Endothelial cell of umbilical vein (primary cell): Measurements from ENCODE around the gene CDX1. TPM values are rescaled to one million over a fixed set of nuclear protein-coding genes. Genes with fewer than 3 reads are reported as not detected.

Source experiments
- BruUV-seq: library from RNA; stranded (reverse); fragments of 400-500 nt; replicated peaks from 2 replicates; lab custom pipeline; 2021; lab: Mats Ljungman, UMichigan
- CTCF ChIA-PET: fragments of 300-600, 350-600 bp; sonication (Branson Sonifier 250); formaldehyde crosslinking; loops from one replicate; lab custom pipeline; 2021; ENCODE audit warnings: antibody characterized with exemption, inconsistent platforms; lab: Charles Lee
- POLR2A ChIA-PET: fragments of 300-600, 350-600 bp; sonication (Branson Sonifier 250); formaldehyde crosslinking; loops from one replicate; lab custom pipeline; 2021; ENCODE audit warnings: antibody characterized with exemption, inconsistent platforms; lab: Charles Lee
- DNase-seq: peaks from one replicate; pipeline ENCODE4 v3.0.0-alpha.2; 2011; ENCODE audit warnings: low read depth, low spot score
- FAIRE-seq: peaks from 2 replicates; lab custom pipeline; 2011; peaks lifted over from hg19 to GRCh38; lab: Jason Lieb, UNC
- H2AFZ ChIP-seq: 2 replicates; pipeline ENCODE4 v1.6.0; 2012; ENCODE audit warnings: low read depth, low read length, control low read depth, inconsistent platforms
- H3K27ac ChIP-seq: 2 replicates; pipeline ENCODE4 v1.5.1; 2011; ENCODE audit warnings: low read depth, mild to moderate bottlenecking, control low read depth, low read length, moderate library complexity; ENCODE audit not compliant: insufficient read depth
- H3K27me3 ChIP-seq, 2 experiments: 2 replicates each; pipeline versions ENCODE4 v1.6.0 to v1.6.1; 2011; ENCODE audit warnings: low read length in 2 of 2, mixed read lengths in 1 of 2; ENCODE audit not compliant: control insufficient read depth in 2 of 2, insufficient read depth in 2 of 2
- H3K36me3 ChIP-seq, 2 experiments: 2 replicates in 1 of 2; 3 replicates in 1 of 2; pipeline ENCODE4 v1.5.1; 2011; ENCODE audit warnings: low read length in 2 of 2, mild to moderate bottlenecking in 1 of 2, moderate library complexity in 1 of 2; ENCODE audit not compliant: control insufficient read depth in 2 of 2, insufficient read depth in 2 of 2; ENCODE audit errors: extremely low read depth in 1 of 2
- H3K4me1 ChIP-seq: 3 replicates; pipeline ENCODE4 v1.5.1; 2011; ENCODE audit warnings: mild to moderate bottlenecking, low read length; ENCODE audit not compliant: control insufficient read depth, insufficient read depth; ENCODE audit errors: extremely low read depth
- H3K4me2 ChIP-seq: 2 replicates; pipeline ENCODE4 v1.6.1; 2011; ENCODE audit warnings: low read length, control low read depth, mixed read lengths; ENCODE audit not compliant: insufficient read depth
- H3K4me3 ChIP-seq, 3 experiments: fragments of 200-600 bp in 1 of 3; sonication (generic), shearing (Covaris generic) in 1 of 3; replicated peaks in 1 of 3; 2 replicates each; pipeline ENCODE4 v1.5.1; 2011 to 2016; ENCODE audit warnings: control low read depth in 3 of 3, low read length in 3 of 3, mild to moderate bottlenecking in 2 of 3, inconsistent platforms in 1 of 3, low read depth in 1 of 3, moderate library complexity in 1 of 3; ENCODE audit not compliant: insufficient read depth in 1 of 3
- H3K79me2 ChIP-seq: 2 replicates; pipeline ENCODE4 v1.6.0; 2012; ENCODE audit warnings: low read length, inconsistent platforms; ENCODE audit not compliant: control insufficient read depth, insufficient read depth
- H3K9ac ChIP-seq: replicated peaks from 2 replicates; pipeline ENCODE3; 2011; ENCODE audit warnings: low read length, control low read depth; ENCODE audit not compliant: insufficient read depth; ENCODE audit errors: extremely low read depth
- H3K9me1 ChIP-seq: replicated peaks from 3 replicates; pipeline ENCODE4 v1.6.0; 2011; ENCODE audit warnings: mild to moderate bottlenecking, low read length; ENCODE audit not compliant: control insufficient read depth, insufficient read depth; ENCODE audit errors: extremely low read depth
- H3K9me3 ChIP-seq: replicated peaks from 2 replicates; pipeline ENCODE4 v1.5.1; 2012; ENCODE audit warnings: low read length, inconsistent platforms; ENCODE audit not compliant: control insufficient read depth, insufficient read depth
- H4K20me1 ChIP-seq: replicated peaks from 2 replicates; pipeline ENCODE3; 2011; ENCODE audit warnings: mild to moderate bottlenecking, low read length; ENCODE audit not compliant: control insufficient read depth, insufficient read depth; ENCODE audit errors: extremely low read depth
- CTCF ChIP-seq, 2 donors: IDR thresholded peaks; 1 replicate in 1 of 2; 2 replicates in 1 of 2; pipeline ENCODE4 v1.5.1; 2011; ENCODE audit warnings: low read length in 2 of 2, mild to moderate bottlenecking in 2 of 2, moderate library complexity in 2 of 2, control low read depth in 1 of 2, inconsistent platforms in 1 of 2, low read depth in 1 of 2; ENCODE audit not compliant: insufficient read depth in 1 of 2; ENCODE audit errors: extremely low read depth in 1 of 2
- EZH2 ChIP-seq: IDR thresholded peaks from 2 replicates; pipeline ENCODE4 v1.6.1; 2012; ENCODE audit warnings: borderline replicate concordance, low read depth, mild to moderate bottlenecking, moderate library complexity, low read length, inconsistent platforms; ENCODE audit not compliant: severe bottlenecking
- FOS ChIP-seq: IDR thresholded peaks from 2 replicates; pipeline ENCODE4 v1.6.1; 2011; ENCODE audit warnings: mild to moderate bottlenecking, low read length, moderate library complexity, borderline replicate concordance; ENCODE audit not compliant: insufficient read depth
- GATA2 ChIP-seq: IDR thresholded peaks from 2 replicates; pipeline ENCODE4 v1.7.0; 2011; ENCODE audit warnings: low read depth, mild to moderate bottlenecking, moderate library complexity, mixed read lengths, low read length; ENCODE audit not compliant: insufficient read length, insufficient read depth
- JUN ChIP-seq: IDR thresholded peaks from 2 replicates; pipeline ENCODE4 v1.6.1; 2011; ENCODE audit warnings: borderline replicate concordance, low read depth; ENCODE audit not compliant: insufficient read length, insufficient read depth
- MAX ChIP-seq: IDR thresholded peaks from 2 replicates; pipeline ENCODE4 v1.6.1; 2011; ENCODE audit not compliant: insufficient read depth, insufficient read length
- MYC ChIP-seq: IDR thresholded peaks from one replicate; pipeline ENCODE4 v1.6.1; 2011; ENCODE audit warnings: mild to moderate bottlenecking, low read depth, low read length
- POLR2A ChIP-seq: IDR thresholded peaks from 2 replicates; pipeline ENCODE4 v1.6.1; 2012; ENCODE audit warnings: low read depth, mild to moderate bottlenecking, control low read depth, low read length
- POLR2AphosphoS5 ChIP-seq: IDR thresholded peaks from 2 replicates; pipeline ENCODE4 v1.6.1; 2012; ENCODE audit warnings: low read depth, mild to moderate bottlenecking, control low read depth, low read length, moderate library complexity; ENCODE audit not compliant: insufficient read depth
- dilution Hi-C: fragments of 300-500 bp; cut with MboI; formaldehyde crosslinking; loops from one replicate; pipeline ENCODE4 v1.15.0; 2019; ENCODE audit warnings: low sequenced_read_pairs; ENCODE audit not compliant: extremely low pct_ligation_motif_present
- intact Hi-C: fragments of 100-400 bp; cut with micrococcal nuclease; formaldehyde crosslinking; loops from one replicate; pipeline ENCODE4 v1.10.0; 2022
- polyA plus RNA-seq, 4 experiments: library from polyadenylated mRNA; depleted of rRNA in 3 of 4; stranded (reverse) in 3 of 4; unstranded in 1 of 4; fragments of >200 nt; gene quantifications; 2 replicates each; pipeline versions ENCODE4 v1.2.1 to v1.2.3, GENCODE V29; 2011 to 2012; ENCODE audit warnings: missing spikeins in 1 of 4
- total RNA-seq: library from RNA; stranded (reverse); gene quantifications from 2 replicates; pipeline ENCODE4 v1.2.3, GENCODE V29; 2021

CDX1 gene
- total and polyA plus RNA-seq, 2 donors (not counting 3 experiments of a cell fraction or from before 2014, with no cell fraction given), result not detected

DNA sequence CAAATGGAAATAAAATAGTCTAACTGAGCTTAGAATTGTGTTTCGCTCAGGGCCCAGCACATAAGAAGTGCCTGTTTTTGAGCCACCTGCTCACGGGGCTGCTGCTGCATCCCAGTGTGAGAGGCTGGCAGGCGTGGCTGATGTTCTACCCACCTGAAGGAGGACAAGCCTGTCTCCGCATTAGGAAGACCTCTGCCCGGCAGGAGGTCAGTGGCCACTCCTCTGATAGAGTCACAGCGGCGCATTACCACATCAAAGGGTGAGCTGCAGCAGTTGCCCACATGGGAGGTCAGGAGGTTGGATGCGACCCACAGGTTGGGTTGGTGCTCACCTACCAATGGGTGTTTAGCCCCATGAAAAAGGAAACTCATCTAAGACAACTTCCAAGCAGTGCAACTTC is 19.6 kb downstream of the CDX1 start:
- Histone ChIP-seq H3K4me3 (no peak overlapping the region), H3K4me2 (no peak overlapping the region), H2AFZ (no peak overlapping the region), H3K9me1 (no peaks in the 10 kb centered on the region), H3K27ac (no peak overlapping the region), H3K79me2 (no peaks in the 10 kb centered on the region), H3K36me3 (no peaks in the 10 kb centered on the region), H3K9me3 (no peaks in the 10 kb centered on the region), H4K20me1 (no peaks in the 10 kb centered on the region), H3K9ac (no peak overlapping the region), H3K27me3 (peaks cover 36 to 46% of the 10 kb centered on the region in 2 experiments), H3K4me1 (no peaks in the 10 kb centered on the region)
- FAIRE-seq (no peak), DNase-seq (no peak)
- TF ChIP-seq MYC, result no peak
- no peak for TF ChIP-seq EZH2
- no peak for TF ChIP-seq POLR2A
- no peak for TF ChIP-seq FOS
- TF ChIP-seq MAX, result no peak
- TF ChIP-seq JUN, result no peak
- CTCF ChIA-PET, result interaction anchor here (3.1 kb wide), 1 partner anchor 10 kb away, joined by 10 read pairs; no protein-coding TSS in a partner anchor
- intact Hi-C loops (no loop called here), dilution Hi-C loops (no loop called here)
- no TSS peak for BruUV-seq
- POLR2A ChIA-PET, result no interaction called here

GRCh38 chr5:150186897-150187296 is 20.3 kb downstream of the CDX1 start:
- no peak for FAIRE-seq
- dilution Hi-C loops, result no loop called here
- Histone ChIP-seq H3K9me3 (no peaks in the 10 kb centered on the region), H3K9me1 (no peaks in the 10 kb centered on the region), H4K20me1 (no peaks in the 10 kb centered on the region), H3K27me3 (peaks cover 41 to 52% of the 10 kb centered on the region in 2 experiments), H3K4me1 (no peaks in the 10 kb centered on the region), H3K27ac (no peak overlapping the region), H3K79me2 (no peaks in the 10 kb centered on the region), H2AFZ (no peak overlapping the region), H3K9ac (no peak overlapping the region), H3K4me2 (no peak overlapping the region), H3K36me3 (no peaks in the 10 kb centered on the region), H3K4me3 (no peak overlapping the region)
- ChIA-PET CTCF (interaction anchor here (1.2 to 3.1 kb wide), 2 partner anchors 11 to 13 kb away, joined by 3 to 10 read pairs; no protein-coding TSS in a partner anchor), POLR2A (no interaction called here)
- TF ChIP-seq CTCF (IDR thresholded peaks at IDR 0.05; ENCODE audit: extremely low read depth in 1 of 2, insufficient read depth in 1 of 2, low read depth in 1 of 2, low read length in 2 of 2), result no peak
- no peak for TF ChIP-seq JUN
- TF ChIP-seq MAX, result no peak
- TF ChIP-seq EZH2, result no peak
- no peak for TF ChIP-seq GATA2
- TF ChIP-seq FOS, result no peak
- TF ChIP-seq MYC, result no peak
- TF ChIP-seq POLR2AphosphoS5, result no peak
- TF ChIP-seq POLR2A, result no peak
- intact Hi-C loops, result no loop called here
- BruUV-seq, result no TSS peak
- no peak for DNase-seq
